Muscle of arm (tissue), 12 donors: ENCODE data around the gene PTGIS. TPM values are rescaled to one million over a fixed set of nuclear protein-coding genes. Genes with fewer than 3 reads are reported as not detected.
"Not testable (repeated sequence)": the region's sequence is repeated elsewhere in the genome, so short reads cannot be mapped to it uniquely, and the experiment has no call there.

Source experiments
- DNase-seq: peaks from one replicate; pipeline ENCODE4 v3.0.0-alpha.2; 2013
- polyA plus RNA-seq, 12 donors: library from polyadenylated mRNA; unstranded; fragments of 120-200 nt; gene quantifications; one replicate each; pipeline ENCODE4 v1.2.1, GENCODE V29; 2013; ENCODE audit not compliant: insufficient read length in 12 of 12

The PTGIS gene
- polyA plus RNA-seq, 12 donors: 20.4 to 35.3 (median 26.5) TPM; not detected in 1

GRCh38 chr20:49581482-49581881, 13.5 kb upstream of the PTGIS start:
- no peak for DNase-seq

- no peak for DNase-seq
Observed at GRCh38 chr20:49580813-49581174, 12.9 kb upstream of the PTGIS start.

DNA sequence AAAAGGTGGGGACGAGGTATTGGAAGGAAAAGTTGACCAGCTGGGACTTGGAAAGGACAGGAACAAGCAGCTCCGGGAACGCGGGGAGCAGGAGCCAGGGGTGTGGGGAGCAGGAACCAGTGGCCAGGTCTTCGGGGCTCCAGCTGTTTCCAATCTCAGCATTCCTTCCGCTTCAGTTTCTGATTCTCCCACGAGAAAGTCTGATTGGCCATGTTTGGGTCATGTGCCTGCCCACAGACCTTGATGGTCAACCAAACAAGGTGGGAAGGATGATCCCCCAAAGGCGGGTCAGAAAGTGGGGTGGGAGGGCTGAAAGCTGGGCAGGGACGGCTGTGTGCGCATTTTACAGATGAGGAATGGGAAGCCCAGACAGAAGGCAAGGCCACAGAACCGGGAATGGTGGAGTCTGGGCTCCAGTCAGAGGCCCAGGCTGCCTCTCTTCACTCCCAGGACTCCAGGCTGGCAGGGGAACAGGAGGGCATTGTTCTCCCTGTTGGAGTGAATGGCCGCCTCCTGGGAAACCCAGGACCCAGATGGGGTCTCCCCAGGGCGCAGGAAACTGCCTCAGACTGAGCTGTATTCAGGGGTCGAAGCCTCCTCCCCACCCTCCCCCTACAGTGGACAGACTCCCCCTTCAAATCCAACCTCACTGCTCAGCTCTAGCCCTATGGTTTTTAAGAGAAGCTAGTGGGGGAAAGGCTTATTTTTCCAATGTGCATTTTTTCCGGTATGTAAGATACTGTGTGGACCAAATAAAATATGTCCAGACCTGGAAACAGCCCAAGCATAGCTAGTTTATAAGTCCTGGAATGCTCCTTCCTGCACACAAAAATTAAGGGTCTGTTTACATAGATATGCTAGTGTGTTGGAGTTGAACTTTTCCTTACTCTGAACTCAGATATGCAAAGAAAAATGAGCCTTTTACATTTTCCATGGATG, 12.2 kb upstream of the PTGIS start:
- DNase-seq: peak; percentile 82

DNA sequence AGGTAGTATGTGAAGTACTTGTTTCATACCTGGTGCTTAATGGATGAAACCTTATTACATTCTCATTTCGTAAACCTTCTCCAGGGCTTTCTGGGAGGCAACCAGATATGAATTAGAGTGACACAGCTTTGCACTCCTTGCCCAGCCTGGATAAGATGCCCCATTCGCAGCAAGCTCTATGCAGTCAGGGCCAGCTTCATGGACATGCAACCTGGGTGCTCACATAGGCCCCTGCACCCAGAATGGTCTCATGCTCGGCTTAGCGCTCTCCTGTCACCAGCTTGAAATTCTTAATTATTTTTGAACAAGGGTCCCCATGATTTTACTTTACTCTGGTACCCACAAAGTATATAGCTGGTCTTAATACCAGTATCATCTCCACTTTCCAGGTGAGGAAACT, 11.3 kb upstream of the PTGIS start:
- no peak for DNase-seq

DNA sequence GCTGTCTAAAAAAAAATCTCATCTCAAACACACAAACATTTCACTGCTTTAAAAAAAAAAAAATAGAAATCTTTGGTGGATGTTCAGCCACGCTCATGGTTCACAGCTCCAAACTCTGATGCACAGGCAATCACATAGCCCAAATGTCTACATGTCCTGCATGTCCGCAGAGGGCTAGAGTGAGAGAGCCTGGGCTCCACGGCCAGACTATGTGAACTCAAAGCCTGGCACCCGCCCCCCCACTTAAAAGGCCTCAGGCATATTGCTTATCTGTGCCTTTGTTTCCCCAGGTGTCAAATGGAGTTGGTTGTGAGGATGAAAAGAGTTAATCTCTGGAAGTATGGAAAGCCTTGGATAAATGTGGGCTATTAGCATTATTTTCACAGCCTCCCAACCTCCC, 10.5 kb upstream of the PTGIS start:
- no peak for DNase-seq

GRCh38 chr20:49575551-49576060, 7.7 kb upstream of the PTGIS start:
- peak; percentile 87 for DNase-seq

GRCh38 chr20:49573900-49574416, 6.0 kb upstream of the PTGIS start:
- DNase-seq: no peak

- no peak for DNase-seq
Observed at GRCh38 chr20:49572857-49573256, 4.9 kb upstream of the PTGIS start.

DNA sequence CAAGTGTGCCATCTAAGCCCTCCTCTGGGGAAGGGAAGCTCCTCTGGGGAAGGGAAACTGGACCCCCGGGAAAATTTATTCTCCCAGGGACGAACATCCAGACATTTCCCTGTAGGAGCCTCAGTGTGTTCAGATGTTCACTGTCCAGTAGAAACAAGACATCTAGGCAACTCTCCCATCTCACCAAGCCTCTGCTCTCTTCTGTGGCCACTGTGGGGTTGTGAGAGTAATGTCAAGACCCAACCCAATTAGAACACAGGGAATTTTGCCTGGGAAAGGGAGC, 3.6 kb upstream of the PTGIS start:
- DNase-seq: no peak

DNA sequence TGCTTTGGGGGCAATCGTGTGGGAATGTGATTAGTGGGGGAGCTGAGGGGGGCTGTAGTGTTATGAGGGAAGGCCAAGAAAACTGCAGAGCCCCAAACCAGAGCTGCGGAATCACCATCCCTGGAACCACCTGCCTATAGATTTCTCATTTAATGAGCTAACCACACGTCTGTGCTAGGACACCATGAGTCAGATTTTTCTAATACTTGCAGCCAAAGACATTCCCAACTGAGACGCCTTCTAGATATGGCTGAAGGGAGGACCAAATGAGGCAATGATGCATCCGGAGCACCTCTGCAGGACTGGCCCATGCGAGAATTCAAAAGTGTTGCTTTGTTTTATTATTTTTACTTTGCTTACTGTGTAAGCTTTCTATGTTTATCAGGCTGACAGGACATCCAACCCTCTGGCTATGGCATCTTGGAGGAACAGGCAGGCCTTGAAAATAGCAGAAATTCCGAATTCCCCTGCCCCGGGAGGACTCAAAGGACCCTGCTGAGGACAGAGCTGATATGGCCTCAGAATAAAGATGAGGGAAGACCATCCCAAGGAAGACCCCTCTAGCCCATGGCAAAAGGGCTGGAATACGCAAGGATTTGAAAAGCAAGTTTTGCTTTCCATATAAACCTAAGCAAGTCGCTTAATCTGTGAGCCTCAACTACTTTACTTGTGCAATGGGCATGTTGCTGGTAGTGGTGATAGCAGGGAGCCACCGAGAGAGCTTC, 3.1 kb upstream of the PTGIS start:
- no peak for DNase-seq

- no peak for DNase-seq
Observed at GRCh38 chr20:49570161-49570827, 2.4 kb upstream of the PTGIS start.

GRCh38 chr20:49569411-49570115, 1.6 kb upstream of the PTGIS start:
- no peak for DNase-seq

DNA sequence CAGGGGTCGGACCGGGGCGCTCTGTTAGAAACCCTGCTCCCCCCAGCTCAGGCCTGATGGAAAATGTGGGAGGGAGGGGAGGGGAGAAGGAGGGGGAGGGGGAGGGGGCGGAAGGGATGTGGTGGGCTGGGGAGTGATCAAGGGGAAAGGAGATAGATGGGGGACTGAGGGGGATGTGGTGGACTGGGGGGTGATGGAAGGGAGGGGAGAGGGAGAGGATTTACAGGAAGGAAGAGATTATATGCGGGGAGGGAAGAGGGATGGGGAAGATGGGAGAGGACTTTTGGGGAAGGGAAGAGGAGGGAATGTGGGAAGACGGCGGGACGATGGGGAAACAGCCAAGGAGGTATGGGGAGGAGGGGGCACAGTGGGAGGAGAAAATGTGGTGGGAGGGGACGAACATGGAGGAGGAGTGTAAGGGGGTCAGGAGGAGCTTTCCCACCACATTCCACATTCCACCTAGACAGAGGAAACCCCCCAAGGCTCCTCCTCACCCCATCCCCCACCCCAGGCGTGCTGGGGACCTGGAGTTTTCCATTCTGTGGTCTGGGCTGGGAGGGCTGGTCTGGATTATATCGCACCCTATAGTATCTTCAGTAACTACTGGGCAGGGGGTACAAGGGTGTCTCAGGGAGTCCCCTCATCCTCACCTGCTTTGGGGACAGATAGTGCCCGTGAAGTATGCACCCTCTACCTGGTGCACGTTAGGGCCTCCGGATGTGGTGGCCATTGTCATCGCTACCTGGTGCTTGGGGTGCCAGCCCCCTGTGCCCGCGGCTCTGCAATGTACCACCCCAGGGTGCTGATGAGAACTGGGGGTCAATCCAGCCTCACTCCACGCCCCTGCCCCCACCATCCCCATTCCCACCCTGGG, 578 bp upstream of the PTGIS start:
- DNase-seq: no peak

GRCh38 chr20:49566401-49567364, 1.3 kb downstream of the PTGIS start:
- no peak for DNase-seq

DNA sequence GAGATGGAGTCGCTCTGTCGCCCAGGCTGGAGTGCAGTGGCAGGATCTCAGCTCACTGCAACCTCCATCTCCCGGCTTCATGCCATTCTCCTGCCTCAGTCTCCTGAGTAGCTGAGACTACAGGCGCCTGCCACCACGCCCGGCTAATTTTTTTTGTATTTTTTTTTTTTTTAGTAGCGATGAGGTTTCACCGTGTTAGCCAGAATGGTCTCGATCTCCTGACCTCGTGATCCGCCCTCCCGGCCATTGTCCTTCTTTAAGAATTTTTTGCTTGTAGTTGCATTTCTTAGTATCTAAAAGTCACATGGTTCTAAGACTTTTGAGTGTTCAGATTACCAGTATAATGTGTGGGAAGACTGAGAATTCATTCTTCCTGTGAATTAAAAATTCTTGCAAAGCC, 2.9 kb downstream of the PTGIS start:
- not testable (repeated sequence) for DNase-seq

- no peak for DNase-seq
Observed at GRCh38 chr20:49563015-49563980, 4.6 kb downstream of the PTGIS start.

DNA sequence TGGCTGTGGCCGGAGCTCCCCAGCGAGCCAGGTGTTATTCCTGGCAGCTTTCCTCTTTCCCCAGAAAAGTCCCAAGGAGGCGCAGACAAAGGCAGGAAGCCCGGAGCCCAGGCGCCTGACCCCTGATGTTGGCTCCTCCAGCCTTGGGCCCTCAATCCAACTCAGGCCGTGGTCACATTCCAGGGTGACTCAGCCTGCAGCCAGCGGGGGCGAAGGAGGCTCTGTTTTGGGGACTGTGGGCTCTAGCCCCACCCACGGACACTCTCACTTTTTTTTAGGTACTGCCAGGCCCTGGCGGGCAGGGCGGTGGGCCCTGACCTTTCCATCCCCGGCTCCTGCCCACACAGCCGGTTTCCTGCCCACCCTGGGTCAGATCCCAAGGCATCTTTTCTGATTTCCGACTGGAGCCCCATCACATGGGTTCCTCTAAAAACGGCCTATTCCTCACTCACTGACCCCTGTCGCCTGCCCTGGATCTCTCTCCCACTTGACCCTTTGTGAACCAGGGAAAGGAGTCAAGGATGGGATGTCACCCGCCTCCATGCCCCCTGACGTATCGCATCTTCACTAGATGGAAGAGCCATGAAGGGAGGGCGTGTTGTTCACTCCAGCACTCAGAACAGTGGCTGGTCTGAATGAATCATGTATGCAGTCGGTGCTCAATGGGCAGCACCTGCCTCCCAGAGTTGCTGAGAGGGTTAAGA, 5.5 kb downstream of the PTGIS start:
- peak; percentile 83 for DNase-seq

- no peak for DNase-seq
Observed at GRCh38 chr20:49561806-49562205, 6.1 kb downstream of the PTGIS start.
